Keratinocyte (primary cell): ENCODE measurements around the gene EPAS1. TPM values are rescaled to one million over a fixed set of nuclear protein-coding genes. Genes with fewer than 3 reads are reported as not detected.

Source experiments
- DNase-seq: peaks from one replicate; pipeline ENCODE4 v3.0.0-alpha.2; 2011; ENCODE audit warnings: low read depth, missing footprints, low spot score
- FAIRE-seq: peaks from 2 replicates; lab custom pipeline; 2011; peaks lifted over from hg19 to GRCh38; lab: Jason Lieb, UNC
- H2AFZ ChIP-seq: 2 replicates; pipeline ENCODE4 v1.6.0; 2012; ENCODE audit warnings: low read length, control low read depth, inconsistent platforms; ENCODE audit not compliant: control insufficient read depth
- H3K27ac ChIP-seq: 2 replicates; pipeline ENCODE4 v1.5.1; 2011; ENCODE audit warnings: low read length; ENCODE audit not compliant: control insufficient read depth, insufficient read depth
- H3K27me3 ChIP-seq: 3 replicates; pipeline ENCODE4 v1.6.0; 2011; ENCODE audit warnings: low read length; ENCODE audit not compliant: control insufficient read depth, insufficient read depth; ENCODE audit errors: extremely low read depth
- H3K36me3 ChIP-seq, 2 experiments: 2 replicates in 1 of 2; 3 replicates in 1 of 2; pipeline ENCODE4 v1.5.1; 2011; ENCODE audit warnings: low read length in 2 of 2, mild to moderate bottlenecking in 1 of 2; ENCODE audit not compliant: control insufficient read depth in 2 of 2, insufficient read depth in 2 of 2; ENCODE audit errors: extremely low read depth in 1 of 2
- H3K4me1 ChIP-seq: 3 replicates; pipeline ENCODE4 v1.5.1; 2011; ENCODE audit warnings: low read length; ENCODE audit not compliant: control insufficient read depth, insufficient read depth; ENCODE audit errors: extremely low read depth
- H3K4me2 ChIP-seq: 3 replicates; pipeline ENCODE4 v1.6.0; 2011; ENCODE audit warnings: low read depth, low read length; ENCODE audit not compliant: control insufficient read depth, insufficient read depth; ENCODE audit errors: extremely low read depth
- H3K4me3 ChIP-seq, 3 experiments: fragments of 200-600 bp in 1 of 3; sonication (generic) in 1 of 3; 2 replicates in 2 of 3; 3 replicates in 1 of 3; pipeline ENCODE4 v1.5.1; 2011 to 2016; ENCODE audit warnings: low read length in 3 of 3, mild to moderate bottlenecking in 3 of 3, control low read depth in 2 of 3, inconsistent platforms in 1 of 3, low read depth in 1 of 3, mixed read lengths in 1 of 3, mixed run types in 1 of 3, moderate library complexity in 1 of 3; ENCODE audit not compliant: control insufficient read depth in 2 of 3, insufficient read depth in 2 of 3; ENCODE audit errors: extremely low read depth in 1 of 3
- H3K79me2 ChIP-seq: 2 replicates; pipeline ENCODE4 v1.6.0; 2012; ENCODE audit warnings: low read length; ENCODE audit not compliant: control insufficient read depth, insufficient read depth
- H3K9ac ChIP-seq: 3 replicates; pipeline ENCODE4 v1.6.0; 2011; ENCODE audit warnings: low read length; ENCODE audit not compliant: control insufficient read depth, insufficient read depth; ENCODE audit errors: extremely low read depth
- H3K9me1 ChIP-seq: 3 replicates; pipeline ENCODE4 v1.6.0; 2011; ENCODE audit warnings: low read length; ENCODE audit not compliant: control insufficient read depth, insufficient read depth; ENCODE audit errors: extremely low read depth
- H3K9me3 ChIP-seq: 2 replicates; pipeline ENCODE4 v1.5.1; 2012; ENCODE audit warnings: low read depth, low read length; ENCODE audit not compliant: control insufficient read depth
- H4K20me1 ChIP-seq: 3 replicates; pipeline ENCODE4 v1.6.0; 2011; ENCODE audit warnings: low read length; ENCODE audit not compliant: control insufficient read depth, insufficient read depth; ENCODE audit errors: extremely low read depth
- EZH2 ChIP-seq: IDR thresholded peaks from one replicate; pipeline ENCODE4 v1.6.1; 2012; ENCODE audit warnings: inconsistent platforms, mild to moderate bottlenecking, low read length, moderate library complexity
- dilution Hi-C: fragments of 300-500 bp; cut with MboI; formaldehyde crosslinking; loops from one replicate; pipeline ENCODE4 v1.7.0; 2020; ENCODE audit warnings: low sequenced_read_pairs; ENCODE audit not compliant: extremely low pct_ligation_motif_present
- polyA plus RNA-seq, 5 experiments: library from polyadenylated mRNA; depleted of rRNA in 3 of 5; stranded (reverse) in 3 of 5; stranded (forward) in 1 of 5; unstranded in 1 of 5; fragments of >200 nt; gene quantifications; 1 replicate in 1 of 5; 2 replicates in 3 of 5; 3 replicates in 1 of 5; pipeline versions ENCODE4 v1.2.1 to v1.2.3, GENCODE V29; 2011 to 2012; ENCODE audit warnings: missing spikeins in 2 of 5, low read depth in 1 of 5, low replicate concordance in 1 of 5
- TF ChIP-seq, protein P1 (sequence below), 3 experiments: IDR thresholded peaks in 1 of 3; conservative IDR thresholded peaks in 1 of 3; optimal IDR thresholded peaks in 1 of 3; 2 replicates in 2 of 3; 3 replicates in 1 of 3; pipeline versions ENCODE3 to v1.5.1; 2011; ENCODE audit warnings: low read length in 3 of 3, mild to moderate bottlenecking in 3 of 3, moderate library complexity in 2 of 3, control low read depth in 1 of 3, inconsistent platforms in 1 of 3; ENCODE audit not compliant: insufficient read depth in 2 of 3; ENCODE audit errors: extremely low read depth in 1 of 3

The EPAS1 gene
- polyA plus RNA-seq, 1 donor (not counting 4 experiments of a cell fraction or from before 2014, with no cell fraction given): 96.7 TPM

DNA sequence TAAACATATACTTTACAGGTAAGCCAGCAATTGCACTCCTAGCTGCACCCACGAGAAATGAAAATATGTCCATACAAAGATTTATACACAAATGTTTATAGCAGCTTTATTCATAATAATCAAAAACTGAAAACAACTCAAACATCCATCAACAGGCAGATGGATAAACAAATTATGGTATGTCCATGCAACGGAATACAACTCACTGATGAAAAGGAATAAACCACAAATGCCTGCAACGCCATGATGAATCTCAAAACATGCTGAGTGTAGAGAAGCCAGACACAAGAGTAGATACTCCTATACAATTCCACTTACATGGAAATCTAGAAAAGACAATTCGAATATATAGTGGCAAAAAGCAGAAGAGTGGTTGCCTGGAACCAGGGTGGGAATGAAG, 76.0 kb downstream of the EPAS1 start:
- Histone ChIP-seq H3K36me3 (peaks cover 51 to 58% of the 10 kb centered on the region in 2 experiments), H3K4me3 (no peak overlapping the region), H3K27ac (no peak overlapping the region), H3K4me1 (no peaks in the 10 kb centered on the region), H3K9ac (no peak overlapping the region), H2AFZ (no peak overlapping the region), H3K27me3 (no peaks in the 10 kb centered on the region), H3K9me3 (no peaks in the 10 kb centered on the region), H4K20me1 (peaks cover 3% of the 10 kb centered on the region), H3K4me2 (no peak overlapping the region), H3K9me1 (no peaks in the 10 kb centered on the region), H3K79me2 (no peaks in the 10 kb centered on the region)
- dilution Hi-C loops: no loop called here
- TF ChIP-seq, protein P1, sequence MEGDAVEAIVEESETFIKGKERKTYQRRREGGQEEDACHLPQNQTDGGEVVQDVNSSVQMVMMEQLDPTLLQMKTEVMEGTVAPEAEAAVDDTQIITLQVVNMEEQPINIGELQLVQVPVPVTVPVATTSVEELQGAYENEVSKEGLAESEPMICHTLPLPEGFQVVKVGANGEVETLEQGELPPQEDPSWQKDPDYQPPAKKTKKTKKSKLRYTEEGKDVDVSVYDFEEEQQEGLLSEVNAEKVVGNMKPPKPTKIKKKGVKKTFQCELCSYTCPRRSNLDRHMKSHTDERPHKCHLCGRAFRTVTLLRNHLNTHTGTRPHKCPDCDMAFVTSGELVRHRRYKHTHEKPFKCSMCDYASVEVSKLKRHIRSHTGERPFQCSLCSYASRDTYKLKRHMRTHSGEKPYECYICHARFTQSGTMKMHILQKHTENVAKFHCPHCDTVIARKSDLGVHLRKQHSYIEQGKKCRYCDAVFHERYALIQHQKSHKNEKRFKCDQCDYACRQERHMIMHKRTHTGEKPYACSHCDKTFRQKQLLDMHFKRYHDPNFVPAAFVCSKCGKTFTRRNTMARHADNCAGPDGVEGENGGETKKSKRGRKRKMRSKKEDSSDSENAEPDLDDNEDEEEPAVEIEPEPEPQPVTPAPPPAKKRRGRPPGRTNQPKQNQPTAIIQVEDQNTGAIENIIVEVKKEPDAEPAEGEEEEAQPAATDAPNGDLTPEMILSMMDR (optimal IDR thresholded peaks at IDR 0.05 in 1 of 3, IDR thresholded peaks at IDR 0.05 in 1 of 3, conservative IDR thresholded peaks at IDR 0.05 in 1 of 3; ENCODE audit: extremely low read depth in 1 of 3, insufficient read depth in 2 of 3, low read length in 3 of 3): no peak
- TF ChIP-seq EZH2: no peak
- DNase-seq (no peak), FAIRE-seq (no peak)

GRCh38 chr2:46375566-46376125, 78.4 kb downstream of the EPAS1 start:
- Histone ChIP-seq H3K4me1 (no peaks in the 10 kb centered on the region), H3K36me3 (peaks cover 49 to 60% of the 10 kb centered on the region in 2 experiments), H3K9me1 (no peaks in the 10 kb centered on the region), H2AFZ (no peak overlapping the region), H3K79me2 (no peaks in the 10 kb centered on the region), H3K4me3 (no peak overlapping the region), H4K20me1 (no peaks in the 10 kb centered on the region), H3K9ac (no peak overlapping the region), H3K27me3 (no peaks in the 10 kb centered on the region), H3K4me2 (no peak overlapping the region), H3K9me3 (no peaks in the 10 kb centered on the region), H3K27ac (no peak overlapping the region)
- DNase-seq: no peak
- dilution Hi-C loops: no loop called here
- FAIRE-seq: no peak
- TF ChIP-seq EZH2: no peak
- TF ChIP-seq, protein P1 (optimal IDR thresholded peaks at IDR 0.05 in 1 of 3, IDR thresholded peaks at IDR 0.05 in 1 of 3, conservative IDR thresholded peaks at IDR 0.05 in 1 of 3; ENCODE audit: extremely low read depth in 1 of 3, insufficient read depth in 2 of 3, low read length in 3 of 3): no peak
